ENCODE data around the gene PRAME. TPM values are rescaled to one million over a fixed set of nuclear protein-coding genes. Genes with fewer than 3 reads are reported as not detected.

PRAME gene
- total and polyA plus RNA-seq, 2 donors (not counting 3 experiments of a cell fraction or from before 2014, with no cell fraction given): 0.07 TPM; not detected in 1

DNA sequence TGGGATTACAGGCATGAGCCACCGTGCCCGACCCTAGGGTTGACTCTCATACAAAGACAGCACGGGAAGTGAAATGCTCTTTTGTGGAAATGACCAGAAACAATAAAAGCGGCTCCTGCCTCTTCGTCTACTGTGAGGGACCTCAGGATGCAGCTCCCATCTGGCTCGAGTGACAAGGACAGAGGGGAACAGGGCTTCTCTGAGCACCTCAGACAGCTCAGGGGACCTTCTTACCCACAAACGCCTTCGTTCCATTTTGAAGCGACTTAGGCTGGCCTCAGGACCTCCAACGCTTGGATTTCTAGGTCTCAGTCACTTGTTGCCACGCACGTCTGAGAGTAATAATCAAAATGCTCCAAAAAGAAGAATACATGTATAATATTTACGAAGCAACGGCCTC lies 2.5 kb downstream of the PRAME start:
- BruUV-seq (replicated peaks): no TSS peak
- intact Hi-C loops (cut with micrococcal nuclease): no loop called here
- H3K4me1 ChIP-seq (ENCODE audit: control insufficient read depth, extremely low read depth, insufficient read depth, low read length): no peaks in the 10 kb centered on the region
- DNase-seq (ENCODE audit: low read depth, low spot score): no peak
- H3K9me3 ChIP-seq (replicated peaks; ENCODE audit: control insufficient read depth, insufficient read depth, low read length): no peaks in the 10 kb centered on the region
- CTCF ChIA-PET: no interaction called here
- H3K4me3 ChIP-seq (replicated peaks in 1 of 3; ENCODE audit: insufficient read depth in 1 of 3, low read depth in 1 of 3, low read length in 3 of 3): no peak overlapping the region
- H3K9ac ChIP-seq (replicated peaks; ENCODE audit: extremely low read depth, insufficient read depth, low read length): no peak overlapping the region
- no peak overlapping the region for H3K4me2 ChIP-seq (ENCODE audit: insufficient read depth, low read length)
- no peaks in the 10 kb centered on the region for H3K36me3 ChIP-seq (ENCODE audit: control insufficient read depth in 2 of 2, extremely low read depth in 1 of 2, insufficient read depth in 2 of 2, low read length in 2 of 2)
- H4K20me1 ChIP-seq (replicated peaks; ENCODE audit: control insufficient read depth, extremely low read depth, insufficient read depth, low read length): no peaks in the 10 kb centered on the region
- H3K27me3 ChIP-seq (ENCODE audit: control insufficient read depth in 2 of 2, insufficient read depth in 2 of 2, low read length in 2 of 2): peaks cover 0 to 4% of the 10 kb centered on the region in 2 experiments
- no peak for TF ChIP-seq POLR2AphosphoS5 (IDR thresholded peaks at IDR 0.05; ENCODE audit: insufficient read depth, low read depth, low read length)
- TF ChIP-seq, protein P1, sequence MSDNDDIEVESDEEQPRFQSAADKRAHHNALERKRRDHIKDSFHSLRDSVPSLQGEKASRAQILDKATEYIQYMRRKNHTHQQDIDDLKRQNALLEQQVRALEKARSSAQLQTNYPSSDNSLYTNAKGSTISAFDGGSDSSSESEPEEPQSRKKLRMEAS (IDR thresholded peaks at IDR 0.05; ENCODE audit: insufficient read depth, insufficient read length): no peak
- TF ChIP-seq POLR2A (IDR thresholded peaks at IDR 0.05; ENCODE audit: low read depth, low read length): no peak
- TF ChIP-seq FOS (IDR thresholded peaks at IDR 0.05; ENCODE audit: borderline replicate concordance, insufficient read depth, low read length): no peak
- H3K79me2 ChIP-seq (ENCODE audit: control insufficient read depth, insufficient read depth, low read length): no peaks in the 10 kb centered on the region
- no peak overlapping the region for H2AFZ ChIP-seq (ENCODE audit: low read depth, low read length)
- dilution Hi-C loops (cut with MboI; ENCODE audit: extremely low pct_ligation_motif_present, low sequenced_read_pairs): no loop called here
- no peak overlapping the region for H3K27ac ChIP-seq (ENCODE audit: insufficient read depth, low read depth, low read length)
- POLR2A ChIA-PET: no interaction called here
- no peak for FAIRE-seq
- no peaks in the 10 kb centered on the region for H3K9me1 ChIP-seq (replicated peaks; ENCODE audit: control insufficient read depth, extremely low read depth, insufficient read depth, low read length)

DNA sequence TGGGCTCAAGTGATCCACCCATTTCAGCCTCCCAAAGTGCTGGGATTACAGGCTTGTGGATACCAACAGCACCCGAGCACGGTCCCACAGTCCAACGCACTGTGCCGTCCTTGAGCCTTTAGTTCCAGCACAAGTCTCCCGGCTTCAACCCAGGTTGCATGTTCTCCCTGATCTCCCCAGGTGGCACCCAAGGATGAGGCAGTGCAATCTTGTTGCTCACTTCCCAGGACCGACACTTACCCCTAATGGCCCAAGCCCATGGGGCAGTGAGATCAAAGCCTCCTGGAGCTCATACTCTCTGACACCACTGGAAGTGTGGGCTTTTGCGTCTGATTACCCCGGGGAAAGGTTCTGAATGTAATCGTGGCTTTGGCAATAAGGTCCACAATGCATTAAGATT lies 3.5 kb downstream of the PRAME start:
- CTCF ChIA-PET: interaction anchor here (2.0 kb wide), 1 partner anchor 21 kb away, joined by 10 read pairs; no protein-coding TSS in a partner anchor
- Histone ChIP-seq H3K36me3 (ENCODE audit: control insufficient read depth in 2 of 2, extremely low read depth in 1 of 2, insufficient read depth in 2 of 2, low read length in 2 of 2) (no peaks in the 10 kb centered on the region), H3K27me3 (ENCODE audit: control insufficient read depth in 2 of 2, insufficient read depth in 2 of 2, low read length in 2 of 2) (peaks cover 0 to 4% of the 10 kb centered on the region in 2 experiments)

More for the DNA sequence above, 3.5 kb downstream of the PRAME start:
- H4K20me1 ChIP-seq (replicated peaks; ENCODE audit: control insufficient read depth, extremely low read depth, insufficient read depth, low read length): no peaks in the 10 kb centered on the region
- H3K9me3 ChIP-seq (replicated peaks; ENCODE audit: control insufficient read depth, insufficient read depth, low read length): no peaks in the 10 kb centered on the region
- no peak overlapping the region for H3K9ac ChIP-seq (replicated peaks; ENCODE audit: extremely low read depth, insufficient read depth, low read length)
- no peak for TF ChIP-seq MYC (IDR thresholded peaks at IDR 0.05; ENCODE audit: low read depth, low read length)
- TF ChIP-seq, protein P1 (IDR thresholded peaks at IDR 0.05; ENCODE audit: insufficient read depth, insufficient read length): no peak
- TF ChIP-seq POLR2A (IDR thresholded peaks at IDR 0.05; ENCODE audit: low read depth, low read length): no peak
- no peak for TF ChIP-seq FOS (IDR thresholded peaks at IDR 0.05; ENCODE audit: borderline replicate concordance, insufficient read depth, low read length)
- no peak for TF ChIP-seq POLR2AphosphoS5 (IDR thresholded peaks at IDR 0.05; ENCODE audit: insufficient read depth, low read depth, low read length)
- no peak for TF ChIP-seq EZH2 (IDR thresholded peaks at IDR 0.05; ENCODE audit: borderline replicate concordance, low read depth, low read length, severe bottlenecking)
- no peak for TF ChIP-seq JUN (IDR thresholded peaks at IDR 0.05; ENCODE audit: borderline replicate concordance, insufficient read depth, insufficient read length, low read depth)
- TF ChIP-seq, protein P2, sequence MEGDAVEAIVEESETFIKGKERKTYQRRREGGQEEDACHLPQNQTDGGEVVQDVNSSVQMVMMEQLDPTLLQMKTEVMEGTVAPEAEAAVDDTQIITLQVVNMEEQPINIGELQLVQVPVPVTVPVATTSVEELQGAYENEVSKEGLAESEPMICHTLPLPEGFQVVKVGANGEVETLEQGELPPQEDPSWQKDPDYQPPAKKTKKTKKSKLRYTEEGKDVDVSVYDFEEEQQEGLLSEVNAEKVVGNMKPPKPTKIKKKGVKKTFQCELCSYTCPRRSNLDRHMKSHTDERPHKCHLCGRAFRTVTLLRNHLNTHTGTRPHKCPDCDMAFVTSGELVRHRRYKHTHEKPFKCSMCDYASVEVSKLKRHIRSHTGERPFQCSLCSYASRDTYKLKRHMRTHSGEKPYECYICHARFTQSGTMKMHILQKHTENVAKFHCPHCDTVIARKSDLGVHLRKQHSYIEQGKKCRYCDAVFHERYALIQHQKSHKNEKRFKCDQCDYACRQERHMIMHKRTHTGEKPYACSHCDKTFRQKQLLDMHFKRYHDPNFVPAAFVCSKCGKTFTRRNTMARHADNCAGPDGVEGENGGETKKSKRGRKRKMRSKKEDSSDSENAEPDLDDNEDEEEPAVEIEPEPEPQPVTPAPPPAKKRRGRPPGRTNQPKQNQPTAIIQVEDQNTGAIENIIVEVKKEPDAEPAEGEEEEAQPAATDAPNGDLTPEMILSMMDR (IDR thresholded peaks at IDR 0.05; ENCODE audit: extremely low read depth in 1 of 2, insufficient read depth in 1 of 2, low read depth in 1 of 2, low read length in 2 of 2): no peak
- TF ChIP-seq GATA2 (IDR thresholded peaks at IDR 0.05; ENCODE audit: insufficient read depth, insufficient read length, low read depth, low read length): no peak
- H3K4me1 ChIP-seq (ENCODE audit: control insufficient read depth, extremely low read depth, insufficient read depth, low read length): no peaks in the 10 kb centered on the region
- DNase-seq (ENCODE audit: low read depth, low spot score) (no peak), FAIRE-seq (no peak)
- no peaks in the 10 kb centered on the region for H3K79me2 ChIP-seq (ENCODE audit: control insufficient read depth, insufficient read depth, low read length)
- H2AFZ ChIP-seq (ENCODE audit: low read depth, low read length): no peak overlapping the region
- dilution Hi-C loops (cut with MboI; ENCODE audit: extremely low pct_ligation_motif_present, low sequenced_read_pairs) (no loop called here), intact Hi-C loops (cut with micrococcal nuclease) (no loop called here)
- H3K27ac ChIP-seq (ENCODE audit: insufficient read depth, low read depth, low read length): no peak overlapping the region
- no peaks in the 10 kb centered on the region for H3K9me1 ChIP-seq (replicated peaks; ENCODE audit: control insufficient read depth, extremely low read depth, insufficient read depth, low read length)
- H3K4me3 ChIP-seq (replicated peaks in 1 of 3; ENCODE audit: insufficient read depth in 1 of 3, low read depth in 1 of 3, low read length in 3 of 3): no peak overlapping the region
- BruUV-seq (replicated peaks): no TSS peak
- H3K4me2 ChIP-seq (ENCODE audit: insufficient read depth, low read length): no peak overlapping the region
- POLR2A ChIA-PET: no interaction called here

Measured in endothelial cell of umbilical vein (primary cell).